Stimulated activated naive CD4-positive, alpha-beta T cell (primary cell): Measurements from ENCODE around the gene NDUFB7.
A peak's percentile ranks its signal among the peaks of the same experiment; 100 is the strongest.
"Not testable (repeated sequence)": the region's sequence is repeated elsewhere in the genome, so short reads cannot be mapped to it uniquely, and the experiment has no call there.

Experiments used
- DNase-seq, 6 experiments: peaks; one replicate each; lab custom pipeline; 2025; lab: John Stamatoyannopoulos, UW

Gene NDUFB7

DNA sequence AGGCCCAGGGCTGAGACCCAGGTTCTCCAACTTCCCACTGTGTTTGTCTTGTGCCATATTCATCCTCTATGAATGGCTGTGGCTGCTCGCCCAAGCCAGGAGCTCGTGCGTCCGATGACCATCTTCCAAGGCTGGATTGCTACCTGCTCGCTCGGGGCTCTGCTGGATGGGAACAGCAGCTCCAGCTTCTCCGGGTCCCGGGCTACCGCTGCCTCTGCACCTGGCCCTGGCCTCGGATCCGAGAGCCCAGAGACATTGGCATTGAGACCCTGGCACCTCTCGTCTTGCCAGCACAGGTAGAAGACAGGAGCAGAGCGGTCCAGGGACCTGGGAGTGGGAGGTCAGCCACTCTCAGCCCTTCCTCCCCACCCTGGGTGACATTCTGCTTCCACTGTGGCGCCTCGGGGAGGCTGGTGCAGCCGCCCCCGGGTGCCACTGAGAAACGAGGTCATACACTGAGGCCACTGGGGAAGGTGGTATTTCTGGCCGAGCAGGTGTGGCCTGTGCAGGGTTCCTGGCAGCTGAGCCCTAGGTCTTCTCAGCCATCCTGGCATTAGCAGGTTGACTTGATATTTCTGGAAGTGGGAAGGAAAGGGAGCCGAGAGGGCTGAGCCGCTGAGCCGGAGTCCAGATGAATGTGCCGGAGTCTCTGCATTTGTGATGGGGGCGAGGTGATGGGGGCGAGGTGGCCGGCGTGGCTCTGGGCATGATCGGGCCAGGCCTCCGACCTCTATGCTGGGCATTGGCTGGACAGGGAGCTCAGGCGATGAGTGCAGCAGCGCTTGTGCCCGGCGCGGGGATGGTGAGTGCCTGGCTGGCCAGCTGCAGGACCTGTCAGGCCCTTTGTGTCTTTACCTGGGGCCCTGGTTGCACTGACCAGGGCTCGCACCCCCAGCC is 18.6 kb downstream of the NDUFB7 start:
- DNase-seq, result no peak

DNA sequence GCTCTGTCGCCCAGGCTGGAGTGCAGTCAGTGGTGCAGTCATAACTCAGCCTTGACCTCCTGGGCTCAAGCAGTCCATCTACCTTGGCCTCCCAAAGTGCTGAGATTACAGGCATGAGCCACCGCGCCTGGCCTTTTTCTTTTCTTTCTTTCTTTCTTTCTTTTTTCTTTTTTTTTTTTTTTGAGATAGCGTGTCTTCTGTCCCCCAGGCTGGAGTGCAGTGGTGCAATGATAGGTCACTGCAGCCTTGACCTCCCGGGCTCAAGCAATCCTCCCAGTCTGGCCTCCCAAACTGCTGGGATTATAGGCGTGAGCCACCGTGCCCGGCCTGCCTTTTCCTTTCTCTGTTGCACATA is 19.9 kb downstream of the NDUFB7 start:
- DNase-seq, result not testable (repeated sequence)

DNA sequence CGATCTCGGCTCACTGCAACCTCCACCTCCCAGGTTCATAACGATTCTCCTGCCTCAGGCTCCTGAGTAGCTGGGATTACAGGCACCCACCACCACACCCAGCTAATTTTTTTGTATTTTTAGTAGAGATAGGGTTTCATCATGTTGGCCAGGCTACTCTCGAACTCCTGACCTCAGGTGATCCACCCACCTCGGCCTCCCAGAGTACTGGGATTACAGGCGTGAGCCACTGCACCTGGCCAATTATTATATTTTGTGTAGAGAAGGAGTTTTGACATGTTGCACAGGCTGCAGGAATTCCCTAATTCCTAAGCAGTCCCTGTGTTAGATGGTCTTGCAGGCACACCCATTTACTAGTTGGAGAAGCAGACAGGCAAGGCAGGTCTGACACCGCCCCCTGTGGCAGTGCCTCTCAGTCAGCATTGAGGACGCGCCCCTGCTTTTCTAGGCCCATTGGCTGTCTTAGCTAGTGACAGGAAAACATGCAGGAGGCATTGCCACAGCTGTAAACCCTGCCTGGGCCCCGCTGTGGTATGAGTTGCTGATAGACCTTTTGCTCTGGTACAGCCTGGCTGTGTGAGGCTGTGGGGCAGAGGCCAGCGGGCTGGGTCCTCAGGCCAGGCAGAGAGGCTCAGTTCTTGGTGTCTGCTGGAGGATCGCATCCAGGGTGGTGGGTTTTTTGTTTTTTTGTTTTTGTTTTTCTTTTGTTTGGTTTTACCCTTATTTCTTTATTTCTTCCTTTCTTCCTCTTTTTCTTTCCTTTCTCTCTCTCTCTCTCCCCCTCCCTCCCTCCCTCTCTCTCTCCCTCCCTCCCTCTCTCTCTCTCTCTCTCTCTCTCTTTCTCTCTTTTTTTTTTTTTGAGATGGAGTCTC is 20.5 kb downstream of the NDUFB7 start:
- DNase-seq, result peak; percentile 69 to 86 (median 82)

DNA sequence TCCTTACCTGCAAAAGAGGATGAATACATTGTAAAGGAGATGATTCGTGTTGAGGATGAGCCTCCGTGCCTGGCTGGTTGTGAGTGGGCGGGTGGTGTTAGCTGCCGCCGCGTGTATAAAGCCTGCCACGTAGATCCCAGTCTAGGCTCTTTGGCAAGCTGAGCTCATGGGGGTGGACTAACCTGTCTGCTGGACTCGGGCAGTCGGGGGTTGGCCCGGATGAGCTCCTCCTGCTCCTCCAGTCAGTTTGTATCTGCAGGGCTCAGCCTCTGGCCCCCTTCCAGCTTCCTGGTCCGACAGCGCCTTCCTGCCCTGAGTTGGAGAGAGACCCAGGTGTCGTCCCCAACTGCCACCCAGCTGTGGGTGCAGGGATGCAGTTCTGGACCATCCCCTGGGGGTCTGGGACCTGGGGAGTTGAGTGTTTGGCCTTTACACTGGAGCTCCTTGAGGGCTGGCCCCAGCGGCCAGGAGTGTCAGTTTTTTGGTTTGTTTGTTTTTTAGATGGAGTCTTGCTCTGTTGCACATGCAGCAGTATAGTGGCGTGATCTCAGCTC is 21.6 kb downstream of the NDUFB7 start:
- DNase-seq, result no peak

DNA sequence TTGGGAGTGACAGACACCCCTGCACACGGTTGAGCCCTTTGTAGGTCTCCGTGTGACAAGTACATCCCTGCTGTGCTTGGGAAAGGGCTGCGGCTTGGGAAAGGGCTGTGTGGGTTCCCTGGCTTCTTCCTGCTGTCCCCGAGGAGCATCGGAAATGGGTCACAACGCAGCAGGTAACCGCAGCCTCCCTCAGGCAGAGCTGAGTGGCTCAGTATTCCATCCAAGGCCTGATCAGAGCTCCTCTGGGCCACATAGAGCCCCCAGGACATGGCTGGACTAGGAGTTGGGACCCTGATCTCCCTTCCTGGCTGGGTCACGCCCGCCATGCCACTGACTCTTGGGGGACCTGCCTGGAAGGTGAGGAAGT is 26.2 kb downstream of the NDUFB7 start:
- DNase-seq, result no peak

DNA sequence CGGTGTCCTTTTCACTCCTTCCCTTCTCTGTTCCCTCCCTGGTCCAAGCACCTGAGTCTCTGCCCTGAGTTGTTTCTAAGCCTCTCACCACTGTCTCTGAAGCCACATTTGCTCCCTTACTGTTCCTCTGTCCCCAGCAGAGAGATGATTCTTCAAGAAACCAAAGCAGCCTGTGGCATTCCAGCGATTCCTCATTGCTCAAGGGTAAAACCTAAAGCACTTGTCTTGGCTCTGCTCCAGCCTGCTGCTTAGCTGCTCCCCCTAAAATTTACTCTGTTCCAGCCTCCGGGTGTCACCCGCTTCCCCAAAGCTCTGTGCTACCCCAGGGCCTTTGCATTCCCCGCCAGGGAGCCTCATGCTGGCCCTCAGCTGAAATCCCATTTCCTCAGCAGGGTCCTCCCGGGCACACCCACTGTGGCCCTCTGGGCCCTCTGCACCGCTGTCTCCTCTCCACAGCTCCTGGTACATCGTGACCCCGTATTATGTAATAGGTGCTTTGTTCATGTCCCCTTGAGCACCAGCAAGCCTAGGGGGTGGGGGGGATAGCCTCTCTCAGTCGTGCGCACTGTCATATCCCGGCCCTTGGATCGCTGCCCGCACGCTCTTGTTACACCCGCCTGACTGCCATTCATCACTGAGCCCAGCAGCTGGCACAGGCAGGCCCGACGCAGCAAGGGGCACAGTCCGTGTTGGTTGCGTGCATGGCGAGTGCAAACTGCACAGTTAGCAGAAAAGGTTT is 26.7 kb downstream of the NDUFB7 start:
- no peak for DNase-seq

DNA sequence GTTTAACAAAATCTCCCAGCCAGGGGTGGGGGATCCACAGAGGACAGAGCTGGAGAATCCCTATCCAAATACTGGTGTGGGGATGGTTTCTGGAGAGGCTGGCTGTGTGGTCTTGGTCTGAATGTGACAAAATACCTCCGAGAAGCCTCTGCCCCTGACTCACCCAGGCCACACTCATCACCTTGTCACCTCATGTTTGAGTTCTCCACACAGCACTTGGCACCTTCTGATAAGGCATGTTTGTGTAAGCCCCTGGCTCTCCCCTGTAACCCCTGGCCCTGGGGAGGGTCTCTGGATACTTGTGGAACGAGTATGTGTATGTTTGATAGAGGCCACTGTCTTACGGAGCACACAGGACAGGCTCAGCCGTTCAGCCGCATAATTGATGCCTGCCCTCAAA is 27.8 kb downstream of the NDUFB7 start:
- DNase-seq, result no peak

DNA sequence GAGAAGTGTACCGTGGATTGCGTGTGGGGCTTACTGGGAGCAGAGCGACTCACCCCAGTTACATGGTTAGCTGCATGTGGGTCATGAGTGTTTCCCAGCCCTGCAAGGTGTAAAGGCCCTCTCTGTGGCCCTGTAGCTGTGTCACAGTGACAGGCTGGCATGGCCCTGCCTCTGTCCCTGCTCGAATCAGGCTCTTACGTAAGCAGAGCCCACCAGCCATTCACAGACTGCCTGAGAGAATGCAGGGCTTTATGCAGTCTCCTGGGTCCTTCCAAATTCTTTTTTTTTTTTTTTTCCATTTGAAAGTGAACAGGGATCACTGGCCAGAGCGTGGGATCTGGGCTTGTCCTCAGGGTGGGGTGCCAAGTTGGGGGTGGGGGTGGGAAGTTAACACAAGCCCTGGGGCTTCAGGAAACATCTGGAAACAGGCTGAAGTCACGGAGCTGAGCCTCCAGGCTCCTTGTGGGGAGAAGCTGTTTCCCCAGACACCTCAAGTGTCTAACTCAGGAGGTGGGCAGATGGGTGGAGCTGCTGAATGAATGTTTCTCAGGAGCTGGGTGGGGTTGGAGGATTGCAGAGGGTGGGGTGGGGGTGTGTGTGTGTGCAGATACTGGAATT is 29.0 kb downstream of the NDUFB7 start:
- no peak for DNase-seq

DNA sequence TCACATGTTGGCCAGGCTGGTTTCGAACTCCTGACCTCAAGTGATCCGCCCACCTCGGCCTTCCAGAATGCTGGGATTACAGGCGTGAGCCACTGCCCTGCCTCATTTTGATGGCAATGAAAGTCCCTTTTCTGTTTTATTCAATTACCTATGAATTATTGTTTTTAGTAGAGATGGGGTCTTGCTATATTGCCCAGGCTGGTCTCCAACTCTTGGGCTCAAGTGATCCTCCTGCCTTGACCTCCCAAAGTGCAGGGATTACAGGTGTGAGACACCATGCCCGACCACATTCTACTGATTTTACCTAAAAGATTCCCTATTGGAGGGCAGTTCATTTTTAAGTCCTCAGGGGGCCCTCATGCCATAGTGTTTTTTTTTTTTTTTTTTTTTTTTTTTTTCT is 29.9 kb downstream of the NDUFB7 start:
- not testable (repeated sequence) for DNase-seq

DNA sequence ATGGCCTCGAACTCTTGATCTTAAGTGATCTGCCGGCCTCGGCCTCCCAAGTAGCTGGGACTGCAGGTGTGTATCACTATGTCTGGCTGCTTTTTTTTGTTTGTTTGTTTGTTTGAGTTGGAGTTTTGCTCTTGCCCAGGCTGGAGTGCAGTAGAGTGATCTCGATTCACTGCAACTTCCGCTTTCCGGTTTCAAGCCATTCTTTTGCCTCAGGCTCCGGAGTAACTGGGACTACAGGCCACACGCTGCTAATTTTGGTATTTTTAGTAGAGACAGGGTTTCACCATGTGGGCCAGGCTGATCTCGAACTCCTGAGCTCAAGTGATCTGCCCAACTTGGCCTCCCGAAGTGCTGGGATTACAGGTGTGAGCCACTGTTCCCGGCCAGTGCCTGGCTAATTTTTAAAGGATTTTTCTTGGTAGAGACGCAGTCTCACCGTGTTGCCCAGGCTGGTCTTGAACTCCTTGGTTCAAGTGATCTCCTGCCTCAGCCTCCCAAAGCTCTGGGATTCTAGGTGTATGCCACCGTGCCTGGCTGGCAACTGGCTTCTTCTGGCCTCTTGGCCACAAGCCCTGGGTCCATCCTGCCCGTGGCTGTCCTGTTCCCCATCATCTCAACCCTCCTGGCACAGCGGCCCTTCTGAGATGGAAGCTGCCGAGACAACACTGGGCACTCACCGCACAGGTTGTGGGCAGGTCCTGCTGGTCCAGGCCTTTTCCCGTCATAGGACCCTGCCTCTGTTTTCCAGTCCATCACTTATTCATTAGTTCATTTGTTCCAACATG is 30.9 kb downstream of the NDUFB7 start:
- no peak for DNase-seq

DNA sequence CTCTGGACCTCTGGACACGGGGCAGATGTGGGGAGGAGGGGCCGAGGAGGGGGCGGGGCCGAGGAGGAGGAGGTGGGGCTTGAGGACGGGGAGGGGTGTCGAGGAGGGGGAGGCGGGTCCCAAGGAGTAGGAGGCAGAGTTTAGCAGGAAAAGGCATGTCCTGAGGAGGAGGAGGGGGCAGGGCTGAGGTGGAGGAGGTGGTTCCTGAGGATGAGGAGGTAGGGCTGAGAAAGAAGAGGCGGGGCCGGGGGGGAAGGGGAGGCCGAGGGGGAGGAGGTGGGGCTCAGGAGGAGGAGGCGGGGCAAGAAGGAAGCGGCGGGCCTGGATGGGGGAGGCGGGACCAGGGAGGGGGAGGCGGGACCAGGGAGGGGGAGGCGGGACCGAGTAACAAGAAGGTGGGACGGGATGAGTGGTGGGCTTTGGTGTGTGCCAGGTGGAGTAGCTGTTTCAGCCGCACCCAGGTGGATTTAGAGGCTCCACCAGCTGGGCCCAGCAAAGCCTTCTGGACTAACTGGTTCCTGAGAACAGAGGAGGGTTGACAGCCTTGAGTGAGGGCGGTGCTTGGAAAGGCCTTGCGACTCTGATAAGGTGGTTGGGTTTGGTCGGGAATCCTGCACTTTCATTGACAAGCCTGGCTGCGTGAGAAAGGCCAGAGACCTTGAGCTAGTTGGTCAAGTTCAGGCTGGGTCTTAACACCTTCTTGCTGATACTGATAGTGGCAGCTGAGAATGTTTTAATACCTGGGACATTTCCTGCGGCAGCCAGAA is 34.8 kb downstream of the NDUFB7 start:
- peak; percentile 20 to 64 (median 32) for DNase-seq

DNA sequence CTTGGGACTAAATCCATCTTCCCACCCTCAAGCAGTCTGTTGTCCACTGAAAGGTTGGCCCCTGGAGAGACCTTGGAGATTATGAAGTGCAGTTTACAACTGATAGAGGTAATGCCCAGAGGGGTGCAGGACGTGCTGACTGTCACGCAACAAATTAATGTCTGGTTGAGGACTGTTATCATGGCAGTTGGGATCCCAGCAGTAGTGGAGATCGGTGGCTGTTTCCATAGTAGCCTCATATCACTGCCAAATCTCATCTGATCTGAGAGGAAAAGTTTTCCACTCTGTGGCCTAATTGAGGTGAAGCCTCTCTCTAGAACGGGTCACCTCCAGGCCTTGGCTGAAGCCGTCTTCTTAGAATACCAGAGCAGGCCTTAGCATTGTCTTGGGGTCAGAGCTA is 38.4 kb downstream of the NDUFB7 start:
- no peak for DNase-seq

DNA sequence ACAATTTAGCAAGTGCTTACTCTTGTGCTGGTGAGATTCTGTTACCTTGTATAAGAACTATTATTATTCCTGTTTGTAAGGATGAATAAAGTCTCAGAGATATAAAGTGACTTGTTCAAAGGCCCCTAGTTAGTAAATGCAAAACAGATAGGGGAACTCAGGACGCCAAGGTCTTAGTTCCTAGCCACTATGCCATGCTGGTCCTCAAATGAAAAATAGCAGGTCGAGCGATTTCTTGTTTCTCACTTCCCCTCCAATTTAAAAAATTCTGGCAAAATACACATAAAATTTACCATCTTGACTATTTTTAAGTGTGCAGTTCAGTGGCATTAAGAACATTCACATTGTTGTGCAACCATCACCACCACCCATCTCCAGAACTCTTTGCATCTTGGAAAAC is 41.4 kb downstream of the NDUFB7 start:
- DNase-seq, result no peak

DNA sequence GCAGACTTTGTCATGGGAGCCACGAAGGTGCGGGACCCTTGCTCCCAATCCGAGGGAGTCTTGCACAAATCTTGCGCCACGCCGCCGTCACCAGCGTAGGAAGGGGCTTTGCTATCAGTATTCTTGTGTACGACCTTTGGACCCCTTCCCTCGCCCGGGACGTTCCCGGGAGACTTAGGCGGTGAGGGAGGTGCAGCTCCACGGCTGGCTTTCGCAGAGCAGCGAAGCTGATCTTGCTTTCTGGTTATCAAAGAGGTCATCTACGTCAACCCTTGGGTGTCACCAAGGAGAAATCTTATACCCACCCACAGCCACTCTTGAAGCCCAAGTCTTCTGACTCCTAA is 41.9 kb downstream of the NDUFB7 start:
- DNase-seq, result peak in 4 of 6 experiments; percentile 41 to 80 (median 66)

DNA sequence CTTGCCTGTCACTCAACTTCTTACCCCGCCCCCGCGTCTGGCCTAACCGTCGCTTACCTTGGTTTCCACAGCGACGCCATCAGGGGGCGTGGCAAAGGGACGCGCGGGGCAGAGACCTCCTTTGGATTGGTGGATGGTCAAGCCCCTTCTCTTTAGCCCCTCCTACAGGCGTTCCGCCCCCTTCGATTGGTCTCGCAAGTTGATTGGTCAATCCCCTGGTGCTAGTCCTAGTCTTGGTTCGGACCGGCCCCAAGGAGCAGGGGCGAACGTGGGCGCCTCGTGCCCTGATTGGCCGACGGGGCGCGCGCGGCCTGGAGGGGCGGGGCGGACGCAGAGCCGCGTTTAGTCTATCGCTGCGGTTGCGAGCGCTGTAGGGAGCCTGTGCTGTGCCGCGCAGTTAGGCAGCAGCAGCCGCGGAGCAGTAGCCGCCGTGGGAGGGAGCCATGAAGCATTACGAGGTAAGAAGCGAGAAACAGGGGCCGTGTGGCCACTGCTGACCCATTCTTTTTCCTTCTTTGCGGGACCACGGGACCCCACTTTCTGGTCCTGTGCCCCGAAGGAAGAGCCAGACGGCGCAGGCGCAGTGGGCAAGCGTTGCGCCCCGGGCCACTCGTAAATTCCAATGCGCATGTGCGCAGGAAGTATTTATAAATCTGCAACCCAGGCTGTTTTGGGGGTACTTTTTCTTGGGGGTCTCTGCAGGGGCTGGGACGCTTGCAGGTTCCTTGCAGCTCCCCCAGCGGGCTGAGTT is 42.4 kb downstream of the NDUFB7 start, which contains the start of gene TECR:
TSS of gene TECR (plus strand) at position 341 of the 751 bp plus-strand sequence. CDS start at position 444, 103 bp downstream.
- DNase-seq, result peak; percentile 99 to 100 (median 100)

DNA sequence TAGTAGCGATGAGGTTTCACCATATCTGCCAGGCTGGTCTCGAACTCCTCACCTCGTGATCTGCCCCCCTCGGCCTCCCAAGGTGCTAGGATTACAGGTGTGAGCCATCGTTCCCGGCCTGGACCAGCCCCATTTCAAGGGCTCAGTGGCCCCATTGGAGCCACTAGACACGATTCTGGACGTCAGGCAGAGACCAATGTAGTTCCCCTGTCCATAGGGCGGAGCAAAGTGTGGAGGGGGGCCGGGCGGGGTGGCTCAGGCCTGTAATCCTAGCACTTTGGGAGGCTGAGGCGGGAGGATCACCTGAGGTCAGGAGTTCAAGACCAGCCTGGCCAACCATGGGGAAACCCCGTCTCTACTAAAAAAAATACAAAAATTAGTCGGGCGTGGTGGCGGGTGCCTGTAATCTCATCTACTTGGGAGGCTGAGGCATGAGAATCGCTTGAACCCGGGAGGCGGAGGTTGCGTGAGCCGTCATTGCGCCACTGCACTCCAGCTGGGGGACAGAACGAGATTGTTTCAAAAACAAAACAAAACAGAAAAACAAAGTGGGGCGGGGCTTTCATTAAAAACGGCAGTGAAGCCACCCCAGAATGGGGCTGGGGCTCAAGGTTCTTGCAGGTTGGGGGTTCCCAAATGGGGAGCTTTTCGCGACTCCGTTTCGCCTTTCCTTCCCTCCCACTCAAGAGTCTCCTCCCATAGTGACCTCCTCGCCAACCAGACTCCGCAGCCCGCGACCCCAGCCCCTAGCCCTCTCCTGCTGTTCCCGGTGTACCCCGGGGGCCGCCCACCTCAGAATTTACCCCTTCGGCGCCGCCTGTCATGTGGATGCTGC is 43.2 kb downstream of the NDUFB7 start:
- peak in 1 of 6 experiments; percentile 79 for DNase-seq

DNA sequence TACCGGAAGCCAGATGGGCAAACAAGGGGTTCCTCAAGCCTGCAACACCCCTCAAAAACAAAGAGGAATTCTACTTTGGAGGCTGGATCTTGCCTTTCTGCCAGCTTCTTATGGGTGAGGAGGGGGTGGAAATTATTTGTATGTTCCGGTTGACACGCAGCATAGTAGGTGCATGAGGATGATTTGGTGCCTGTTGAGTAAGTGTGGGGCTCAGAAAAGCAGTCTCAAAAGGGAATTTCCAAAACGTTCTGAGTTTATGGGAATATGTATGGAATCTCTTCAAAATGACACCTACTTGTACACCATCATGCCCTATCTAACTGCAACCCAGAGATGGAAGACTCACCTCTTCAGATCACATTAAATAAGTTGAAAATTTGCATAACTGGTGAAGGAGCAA is 45.4 kb downstream of the NDUFB7 start:
- no peak for DNase-seq

DNA sequence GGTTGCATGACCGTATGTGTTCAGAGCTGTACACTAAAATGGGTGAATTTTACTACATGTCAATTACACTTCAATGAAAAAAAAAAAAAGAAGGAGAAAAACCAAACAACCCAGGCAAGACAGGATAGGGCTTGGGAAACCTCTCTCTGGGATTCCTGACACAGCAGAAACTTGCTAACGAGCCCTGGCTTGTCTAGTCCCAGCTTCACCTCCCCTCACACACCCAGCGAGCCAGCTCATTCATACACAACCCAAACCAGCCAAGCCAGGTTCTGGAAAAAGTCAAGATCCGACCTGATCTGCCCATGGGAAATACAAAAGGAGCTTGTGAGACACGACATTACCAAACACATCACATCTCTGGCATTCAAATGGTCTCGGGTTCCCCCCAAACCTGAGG is 46.1 kb downstream of the NDUFB7 start:
- DNase-seq, result no peak
